ENCODE results near the gene METTL25.

DNA sequence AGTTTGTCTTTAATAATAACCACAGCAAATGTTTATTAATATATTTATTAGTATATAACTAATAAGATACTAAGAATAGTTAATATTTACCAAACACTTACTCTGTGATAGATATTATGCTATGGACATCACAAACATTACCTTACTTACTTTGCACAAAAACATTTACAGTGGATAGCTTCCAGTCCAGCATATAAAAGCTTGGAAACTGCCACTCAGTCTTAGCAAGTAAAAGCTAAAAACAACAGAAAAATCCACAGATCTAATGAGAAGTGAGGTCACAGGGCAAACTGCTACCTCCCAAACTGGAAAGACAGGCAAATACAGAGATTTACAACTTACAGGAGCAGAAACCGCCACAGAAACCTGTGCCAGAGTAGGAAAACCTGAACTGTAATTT, 99.8 kb downstream of the METTL25 start:
- TF ChIP-seq, protein P1, sequence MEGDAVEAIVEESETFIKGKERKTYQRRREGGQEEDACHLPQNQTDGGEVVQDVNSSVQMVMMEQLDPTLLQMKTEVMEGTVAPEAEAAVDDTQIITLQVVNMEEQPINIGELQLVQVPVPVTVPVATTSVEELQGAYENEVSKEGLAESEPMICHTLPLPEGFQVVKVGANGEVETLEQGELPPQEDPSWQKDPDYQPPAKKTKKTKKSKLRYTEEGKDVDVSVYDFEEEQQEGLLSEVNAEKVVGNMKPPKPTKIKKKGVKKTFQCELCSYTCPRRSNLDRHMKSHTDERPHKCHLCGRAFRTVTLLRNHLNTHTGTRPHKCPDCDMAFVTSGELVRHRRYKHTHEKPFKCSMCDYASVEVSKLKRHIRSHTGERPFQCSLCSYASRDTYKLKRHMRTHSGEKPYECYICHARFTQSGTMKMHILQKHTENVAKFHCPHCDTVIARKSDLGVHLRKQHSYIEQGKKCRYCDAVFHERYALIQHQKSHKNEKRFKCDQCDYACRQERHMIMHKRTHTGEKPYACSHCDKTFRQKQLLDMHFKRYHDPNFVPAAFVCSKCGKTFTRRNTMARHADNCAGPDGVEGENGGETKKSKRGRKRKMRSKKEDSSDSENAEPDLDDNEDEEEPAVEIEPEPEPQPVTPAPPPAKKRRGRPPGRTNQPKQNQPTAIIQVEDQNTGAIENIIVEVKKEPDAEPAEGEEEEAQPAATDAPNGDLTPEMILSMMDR (optimal IDR thresholded peaks at IDR 0.05 in 1 of 3, IDR thresholded peaks at IDR 0.05 in 1 of 3, conservative IDR thresholded peaks at IDR 0.05 in 1 of 3; ENCODE audit: extremely low read depth in 1 of 3, insufficient read depth in 2 of 3, low read length in 3 of 3), result no peak
- no peak for TF ChIP-seq EZH2 (IDR thresholded peaks at IDR 0.05; ENCODE audit: low read length)
